ENCODE results near the gene NMNAT1. TPM values are rescaled to one million over a fixed set of nuclear protein-coding genes. Genes with fewer than 3 reads are reported as not detected.

The NMNAT1 gene
- total RNA-seq, 1 experiment from 2014 or later: 8.6 TPM

DNA sequence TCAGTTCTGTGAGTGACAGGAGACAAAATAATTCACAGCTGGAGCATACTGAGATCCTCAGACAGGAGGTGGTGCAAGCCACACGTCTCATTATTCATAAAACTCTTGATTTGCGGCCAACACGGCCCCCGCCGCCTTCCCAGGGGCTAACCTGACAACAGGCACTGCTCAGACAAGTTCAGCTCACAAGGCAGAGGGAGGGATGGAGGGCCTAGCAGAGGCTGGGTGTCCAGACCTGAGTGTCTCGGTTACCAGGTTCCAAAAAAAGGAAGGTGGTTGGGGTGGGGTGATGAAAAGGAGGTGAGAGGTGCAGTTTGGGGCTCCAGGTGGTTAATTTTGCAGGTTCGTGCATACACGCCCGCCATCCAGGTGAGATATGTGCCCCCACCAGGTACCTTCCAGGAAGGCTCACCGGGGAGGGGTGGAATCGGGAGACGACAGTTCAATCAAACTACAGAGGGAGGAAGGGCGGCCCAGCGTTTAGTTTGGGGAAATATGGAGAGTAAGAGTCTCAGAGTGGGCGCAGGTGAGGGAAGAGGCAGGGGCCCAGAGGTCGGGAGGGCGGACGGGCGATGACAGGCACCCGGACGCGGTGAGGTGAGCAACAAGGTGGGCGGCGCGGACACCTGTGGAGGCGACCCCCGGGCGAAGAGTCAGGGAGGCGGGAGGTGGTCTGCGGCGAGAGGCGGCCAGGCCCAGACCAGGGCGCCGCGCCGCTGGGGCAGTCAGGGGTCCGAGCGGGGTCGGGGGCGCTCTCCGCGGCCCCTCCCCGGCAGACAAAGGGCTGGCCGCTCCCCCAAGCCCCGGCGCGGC, 33.8 kb upstream of the NMNAT1 start:
- H3K9me2 ChIP-seq (ENCODE audit: insufficient read depth): no peaks in the 10 kb centered on the region
- peak overlapping the region; percentile 75 to 81 for H3K4me3 ChIP-seq (replicated peaks in 1 of 2; ENCODE audit: low read depth in 1 of 2, low read length in 2 of 2)
- BruUV-seq (replicated peaks): no TSS peak
- H3K9ac ChIP-seq (ENCODE audit: low read length): peak overlapping the region; percentile 80
- no peaks in the 10 kb centered on the region for H3K36me3 ChIP-seq (ENCODE audit: control insufficient read depth in 1 of 2, insufficient read depth in 2 of 2, low read length in 2 of 2)
- ChIA-PET CTCF (interaction anchor here (1.4 kb wide), 1 partner anchor 35 kb away, joined by 5 read pairs; no protein-coding TSS in a partner anchor), RAD21 (ENCODE audit: low non-redundant PET in 1 of 2, low total read pairs in 2 of 2, uncharacterized antibody in 2 of 2, unreplicated experiment in 2 of 2) (no interaction called here), POLR2A (no interaction called here)
- no peaks in the 10 kb centered on the region for H3K27me3 ChIP-seq (ENCODE audit: insufficient read depth, low read length)
- peaks cover 7% of the 10 kb centered on the region; the same call in 1 of the 2 replicates for H3K79me2 ChIP-seq (ENCODE audit: insufficient read depth, low read length)
- DNase-seq (ENCODE audit: low read depth, low spot score) (no peak), ATAC-seq (0 out of 2 replicates have a peak, but pooled peaks have one; percentile 0)
- TF ChIP-seq TCF7L2 (IDR thresholded peaks at IDR 0.05; ENCODE audit: borderline replicate concordance, extremely low read depth, insufficient read depth, insufficient read length): no peak
- peak; percentile 82 for TF ChIP-seq ZFX (IDR thresholded peaks at IDR 0.05)
- TF ChIP-seq YY1 (IDR thresholded peaks at IDR 0.05; ENCODE audit: extremely low read depth, insufficient replicate concordance, low read depth, low read length): no peak
- no peak for TF ChIP-seq EGR1 (IDR thresholded peaks at IDR 0.05; ENCODE audit: low read depth)
- TF ChIP-seq ZNF274 (IDR thresholded peaks at IDR 0.05; ENCODE audit: low read depth, low read length): no peak
- no peak for TF ChIP-seq SP1 (IDR thresholded peaks at IDR 0.05; ENCODE audit: low read depth)
- peak overlapping the region; percentile 89 for H3K4me2 ChIP-seq (ENCODE audit: low read length)
- H3K9me3 ChIP-seq (ENCODE audit: control insufficient read depth in 1 of 2, insufficient read depth in 1 of 2, low read depth in 1 of 2, low read length in 2 of 2): no peaks in the 10 kb centered on the region
- H4K20me1 ChIP-seq (ENCODE audit: insufficient read depth): no peaks in the 10 kb centered on the region
- H3K4me1 ChIP-seq (ENCODE audit: control insufficient read depth in 1 of 2, insufficient read depth in 2 of 2, low read length in 2 of 2): peaks cover 10 to 26% of the 10 kb centered on the region in 2 experiments
- H3K27ac ChIP-seq (ENCODE audit: low read depth, low read length): peak overlapping the region; percentile 73; the same call in 1 of the 2 replicates
- H2AFZ ChIP-seq (ENCODE audit: low read depth, low read length, poor library complexity, severe bottlenecking): no peak overlapping the region
- intact Hi-C loops (cut with micrococcal nuclease): loop anchor here (2.0 kb wide), 1 partner anchor 33 kb away; the partner anchor contains the start of genes LZIC and NMNAT1

DNA sequence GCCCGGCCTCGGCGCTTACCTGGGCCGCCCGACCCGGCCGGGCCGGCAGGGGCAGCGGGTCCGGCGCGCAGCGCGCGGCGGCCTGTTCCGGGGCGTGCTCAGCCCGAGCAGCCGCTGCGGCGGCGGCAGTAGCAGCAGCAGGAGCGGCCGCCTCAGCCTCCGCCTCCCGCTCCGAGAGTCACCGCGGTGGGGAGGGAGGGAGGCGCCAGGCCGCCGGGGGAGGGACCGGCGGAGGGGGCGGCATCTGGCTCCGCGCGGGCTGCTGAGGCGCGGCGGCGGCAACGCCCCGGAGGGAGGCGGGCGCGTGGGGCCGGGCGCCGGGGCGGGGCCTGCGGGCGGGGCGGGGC, 33.2 kb upstream of the NMNAT1 start, which contains the start of gene CTNNBIP1:
Gene CTNNBIP1, minus strand, starts transcription at position 194 of the 347 bp plus-strand sequence. CDS start 38,205 bp downstream, outside the sequence.
- Histone ChIP-seq H3K4me1 (ENCODE audit: control insufficient read depth in 1 of 2, insufficient read depth in 2 of 2, low read length in 2 of 2) (peaks cover 10 to 25% of the 10 kb centered on the region in 2 experiments), H3K27ac (ENCODE audit: low read depth, low read length) (peak within 1 kb of the TSS; percentile 90), H3K9me2 (ENCODE audit: insufficient read depth) (no peaks in the 10 kb centered on the region), H3K79me2 (ENCODE audit: insufficient read depth, low read length) (peaks cover 7% of the 10 kb centered on the region; the same call in 1 of the 2 replicates), H3K4me3 (replicated peaks in 1 of 2; ENCODE audit: low read depth in 1 of 2, low read length in 2 of 2) (peak within 1 kb of the TSS; percentile 75 to 81), H3K9ac (ENCODE audit: low read length) (peak within 1 kb of the TSS; percentile 80), H3K9me3 (ENCODE audit: control insufficient read depth in 1 of 2, insufficient read depth in 1 of 2, low read depth in 1 of 2, low read length in 2 of 2) (no peaks in the 10 kb centered on the region), H4K20me1 (ENCODE audit: insufficient read depth) (no peaks in the 10 kb centered on the region), H3K27me3 (ENCODE audit: insufficient read depth, low read length) (no peaks in the 10 kb centered on the region), H3K36me3 (ENCODE audit: control insufficient read depth in 1 of 2, insufficient read depth in 2 of 2, low read length in 2 of 2) (no peaks in the 10 kb centered on the region), H3K4me2 (ENCODE audit: low read length) (peak within 1 kb of the TSS; percentile 89), H2AFZ (ENCODE audit: low read depth, low read length, poor library complexity, severe bottlenecking) (peak within 1 kb of the TSS; percentile 69)
- no TSS peak for BruUV-seq (replicated peaks)
- intact Hi-C loops (cut with micrococcal nuclease): loop anchor here (2.0 kb wide), 1 partner anchor 33 kb away; the partner anchor contains the start of genes LZIC and NMNAT1
- TF ChIP-seq SIN3A (IDR thresholded peaks at IDR 0.05; ENCODE audit: low read depth): 0 out of 2 replicates have a peak, but pooled peaks have one; percentile 1
- TF ChIP-seq YY1 (IDR thresholded peaks at IDR 0.05; ENCODE audit: extremely low read depth, insufficient replicate concordance, low read depth, low read length): peak; percentile 10
- peak; percentile 68 for TF ChIP-seq POLR2AphosphoS5 (IDR thresholded peaks at IDR 0.05; ENCODE audit: low read depth, low read length)
- no peak for TF ChIP-seq TCF7L2 (IDR thresholded peaks at IDR 0.05; ENCODE audit: borderline replicate concordance, extremely low read depth, insufficient read depth, insufficient read length)
- peak; percentile 43; the same call in 1 of the 2 replicates for TF ChIP-seq ZFX (IDR thresholded peaks at IDR 0.05)
- no peak for TF ChIP-seq MAX (IDR thresholded peaks at IDR 0.05)
- ChIA-PET CTCF (interaction anchor here (1.4 kb wide), 1 partner anchor 35 kb away, joined by 5 read pairs; no protein-coding TSS in a partner anchor), POLR2A (no interaction called here), RAD21 (ENCODE audit: low non-redundant PET in 1 of 2, low total read pairs in 2 of 2, uncharacterized antibody in 2 of 2, unreplicated experiment in 2 of 2) (interaction anchor here in 1 of 2 experiments (1.2 kb wide), 1 partner anchor 32 kb away, joined by 3 read pairs; no protein-coding TSS in a partner anchor)
- DNase-seq (ENCODE audit: low read depth, low spot score) (no peak), ATAC-seq (peak; percentile 84)

Measured in HCT116 (cell line).